Fibroblast of lung (primary cell): ENCODE data around the gene NELFB. TPM values are rescaled to one million over a fixed set of nuclear protein-coding genes. Genes with fewer than 3 reads are reported as not detected.

Experiments
- DNase-seq, 2 donors: peaks; one replicate each; pipeline versions ENCODE4 v3.0.0 to v3.0.0-alpha.2; 2010; ENCODE audit warnings: low read depth in 2 of 2
- H2AFZ ChIP-seq: 2 replicates; pipeline ENCODE4 v1.5.1; 2012; ENCODE audit warnings: low read length, control low read depth, inconsistent platforms
- H3K27ac ChIP-seq: 2 replicates; pipeline ENCODE4 v1.5.1; 2011; ENCODE audit warnings: low read length, control low read depth; ENCODE audit not compliant: insufficient read depth
- H3K27me3 ChIP-seq: 2 replicates; pipeline ENCODE4 v1.5.1; 2011; ENCODE audit warnings: mild to moderate bottlenecking, low read length; ENCODE audit not compliant: control insufficient read depth, insufficient read depth
- H3K36me3 ChIP-seq: 2 replicates; pipeline ENCODE4 v1.5.1; 2011; ENCODE audit warnings: low read length; ENCODE audit not compliant: control insufficient read depth, insufficient read depth
- H3K4me1 ChIP-seq: 2 replicates; pipeline ENCODE4 v1.5.1; 2011; ENCODE audit warnings: low read length; ENCODE audit not compliant: control insufficient read depth, insufficient read depth; ENCODE audit errors: extremely low read depth
- H3K4me2 ChIP-seq: 2 replicates; pipeline ENCODE4 v1.5.1; 2011; ENCODE audit warnings: low read length, control low read depth; ENCODE audit not compliant: insufficient read depth; ENCODE audit errors: extremely low read depth
- H3K4me3 ChIP-seq, 4 experiments: fragments of 200-600 bp in 1 of 4; sonication (generic) in 1 of 4; replicated peaks in 1 of 4; 2 replicates each; pipeline ENCODE4 v1.5.1; 2011 to 2016; ENCODE audit warnings: low read length in 4 of 4, low read depth in 3 of 4, mild to moderate bottlenecking in 3 of 4, control low read depth in 2 of 4, inconsistent platforms in 1 of 4, mixed read lengths in 1 of 4; ENCODE audit not compliant: insufficient read depth in 1 of 4; ENCODE audit errors: control extremely low read depth in 1 of 4
- H3K79me2 ChIP-seq: 2 replicates; pipeline ENCODE4 v1.5.1; 2012; ENCODE audit warnings: mild to moderate bottlenecking, low read length, inconsistent platforms; ENCODE audit not compliant: control insufficient read depth, insufficient read depth
- H3K9ac ChIP-seq: 2 replicates; pipeline ENCODE4 v1.5.1; 2011; ENCODE audit warnings: mild to moderate bottlenecking, low read length, control low read depth; ENCODE audit not compliant: insufficient read depth
- H3K9me3 ChIP-seq: 2 replicates; pipeline ENCODE4 v1.5.1; 2012; ENCODE audit warnings: low read depth, low read length; ENCODE audit not compliant: control insufficient read depth, insufficient read depth
- H4K20me1 ChIP-seq: 2 replicates; pipeline ENCODE4 v1.5.1; 2011; ENCODE audit warnings: low read length; ENCODE audit not compliant: control insufficient read depth, insufficient read depth; ENCODE audit errors: extremely low read depth
- EZH2 ChIP-seq: IDR thresholded peaks from 2 replicates; pipeline ENCODE4 v1.5.1; 2012; ENCODE audit warnings: low read length, control low read depth, mild to moderate bottlenecking; ENCODE audit errors: missing control alignments
- polyA plus RNA-seq, 2 donors: library from polyadenylated mRNA; depleted of rRNA in 1 of 2; stranded (reverse) in 1 of 2; unstranded in 1 of 2; fragments of >200 nt; gene quantifications; 2 replicates each; pipeline ENCODE4 v1.2.1, GENCODE V29; 2011 to 2012; ENCODE audit warnings: missing spikeins in 1 of 2
- total RNA-seq: library from RNA; depleted of rRNA; stranded (reverse); fragments of >200 nt; gene quantifications from 2 replicates; pipeline ENCODE4 v1.2.1, GENCODE V29; 2014
- TF ChIP-seq, protein P1 (sequence below), 2 donors: IDR thresholded peaks in 1 of 2; conservative IDR thresholded peaks in 1 of 2; 1 replicate in 1 of 2; 2 replicates in 1 of 2; pipeline ENCODE4 v1.5.1; 2011 to 2012; ENCODE audit warnings: low read length in 2 of 2, control low read depth in 1 of 2, inconsistent platforms in 1 of 2, low read depth in 1 of 2, mild to moderate bottlenecking in 1 of 2

NELFB gene
- total and polyA plus RNA-seq, 2 donors (not counting 1 experiment from before 2014, with no cell fraction given), result 23.5 to 50.0 TPM

DNA sequence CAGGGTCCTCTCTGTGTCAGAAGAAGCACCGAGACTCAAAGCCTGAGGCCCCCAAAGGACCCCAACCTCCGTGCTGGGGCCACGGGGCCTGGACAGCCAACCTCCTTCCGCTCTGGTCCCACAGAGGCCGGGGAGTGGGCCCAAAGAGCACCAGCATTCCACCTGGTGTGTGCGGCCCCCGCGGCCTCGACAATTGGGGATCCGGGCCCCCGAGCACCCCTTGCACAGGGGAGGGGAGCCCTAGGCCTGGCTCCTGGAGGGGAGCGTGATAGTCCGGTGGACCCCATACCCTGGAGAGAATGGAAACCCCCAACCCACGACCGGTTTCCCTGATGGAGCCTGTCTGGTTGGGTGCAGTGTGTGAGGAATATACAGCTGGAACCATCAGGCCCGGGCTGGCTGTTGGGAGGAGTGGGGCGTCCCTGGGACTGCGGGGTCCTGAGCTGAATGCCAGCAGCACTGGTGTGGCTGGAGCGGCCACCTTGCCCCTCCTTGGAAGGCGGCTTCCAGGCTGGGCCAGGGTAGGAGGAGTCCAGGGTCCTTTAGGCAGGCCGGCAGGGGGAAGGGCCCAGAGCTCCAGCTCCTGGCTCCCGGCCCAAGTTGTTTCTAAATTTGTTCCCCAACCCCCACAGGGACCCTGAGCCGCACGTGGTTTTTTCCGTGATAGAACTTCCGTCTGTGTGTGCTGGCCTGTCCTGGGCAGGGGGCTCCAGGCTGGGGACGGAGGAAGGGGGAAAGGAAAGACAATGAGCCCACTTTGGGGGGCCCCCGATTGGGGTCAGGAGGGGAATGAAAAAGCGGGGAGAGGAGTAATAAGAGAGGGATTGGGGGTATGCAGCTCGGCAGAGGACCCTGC lies 21.6 kb downstream of the NELFB start:
- Histone ChIP-seq H3K36me3 (peaks cover 28% of the 10 kb centered on the region), H3K9ac (peak overlapping the region; percentile 29), H3K27ac (peak overlapping the region; percentile 82), H3K9me3 (no peaks in the 10 kb centered on the region), H2AFZ (no peak overlapping the region), H4K20me1 (no peaks in the 10 kb centered on the region), H3K4me3 (peak overlapping the region; percentile 67 to 86 (median 73)), H3K79me2 (peaks cover 24% of the 10 kb centered on the region), H3K4me2 (peak overlapping the region; percentile 81), H3K27me3 (no peaks in the 10 kb centered on the region), H3K4me1 (peaks cover 10% of the 10 kb centered on the region)
- peak; percentile 45 to 77 for DNase-seq
- no peak for TF ChIP-seq EZH2
- TF ChIP-seq, protein P1, sequence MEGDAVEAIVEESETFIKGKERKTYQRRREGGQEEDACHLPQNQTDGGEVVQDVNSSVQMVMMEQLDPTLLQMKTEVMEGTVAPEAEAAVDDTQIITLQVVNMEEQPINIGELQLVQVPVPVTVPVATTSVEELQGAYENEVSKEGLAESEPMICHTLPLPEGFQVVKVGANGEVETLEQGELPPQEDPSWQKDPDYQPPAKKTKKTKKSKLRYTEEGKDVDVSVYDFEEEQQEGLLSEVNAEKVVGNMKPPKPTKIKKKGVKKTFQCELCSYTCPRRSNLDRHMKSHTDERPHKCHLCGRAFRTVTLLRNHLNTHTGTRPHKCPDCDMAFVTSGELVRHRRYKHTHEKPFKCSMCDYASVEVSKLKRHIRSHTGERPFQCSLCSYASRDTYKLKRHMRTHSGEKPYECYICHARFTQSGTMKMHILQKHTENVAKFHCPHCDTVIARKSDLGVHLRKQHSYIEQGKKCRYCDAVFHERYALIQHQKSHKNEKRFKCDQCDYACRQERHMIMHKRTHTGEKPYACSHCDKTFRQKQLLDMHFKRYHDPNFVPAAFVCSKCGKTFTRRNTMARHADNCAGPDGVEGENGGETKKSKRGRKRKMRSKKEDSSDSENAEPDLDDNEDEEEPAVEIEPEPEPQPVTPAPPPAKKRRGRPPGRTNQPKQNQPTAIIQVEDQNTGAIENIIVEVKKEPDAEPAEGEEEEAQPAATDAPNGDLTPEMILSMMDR (conservative IDR thresholded peaks at IDR 0.05 in 1 of 2, IDR thresholded peaks at IDR 0.05 in 1 of 2; ENCODE audit: low read depth in 1 of 2, low read length in 2 of 2), result no peak

DNA sequence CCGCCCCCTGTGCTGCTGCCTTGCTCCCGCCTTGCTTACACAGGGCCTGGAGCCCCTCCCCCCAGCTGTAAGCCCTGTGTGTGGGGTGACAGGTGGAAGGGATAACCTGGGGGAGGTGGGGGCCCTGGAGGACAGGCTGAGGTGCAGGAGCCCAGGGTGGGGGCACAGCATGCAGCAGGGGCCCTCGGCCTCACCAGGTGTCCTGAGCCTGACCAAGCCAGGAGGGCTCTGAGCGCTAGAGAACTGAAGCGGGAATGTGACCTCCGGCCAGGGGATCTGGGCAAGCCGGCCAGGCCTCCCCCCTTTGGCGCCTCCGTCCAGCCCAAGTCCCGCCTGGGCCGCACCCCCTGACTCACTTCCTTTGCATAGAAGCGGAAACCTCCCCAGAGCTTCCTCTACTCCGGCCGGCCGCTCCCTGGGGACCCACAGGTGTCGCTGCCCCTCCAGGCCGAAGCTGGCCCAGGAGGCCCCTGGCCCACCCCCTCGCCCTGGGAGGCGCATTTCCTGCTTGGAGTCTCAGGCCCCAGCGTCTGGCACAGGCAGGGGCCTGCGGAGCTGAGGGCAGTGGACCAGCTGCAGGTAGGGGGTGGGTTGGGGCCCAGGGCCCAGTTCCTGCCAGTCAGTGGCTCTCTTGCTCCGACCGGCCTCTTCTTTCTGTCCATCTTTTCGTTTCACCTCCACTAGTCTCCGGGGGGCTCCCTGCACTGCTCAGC lies 22.4 kb downstream of the NELFB start, which contains the start of gene TOR4A:
TSS of gene TOR4A (plus strand) at position 398 of the 713 bp plus-strand sequence. CDS start 964 bp downstream, outside the sequence.
- Histone ChIP-seq H3K79me2 (peaks cover 26% of the 10 kb centered on the region), H3K4me1 (peaks cover 10% of the 10 kb centered on the region), H3K4me2 (peak within 1 kb of the TSS; percentile 81), H3K36me3 (peaks cover 23% of the 10 kb centered on the region), H3K4me3 (peak within 1 kb of the TSS; percentile 67 to 86 (median 73)), H3K9ac (peak within 1 kb of the TSS; percentile 59), H3K9me3 (no peaks in the 10 kb centered on the region), H3K27me3 (no peaks in the 10 kb centered on the region), H4K20me1 (no peaks in the 10 kb centered on the region), H2AFZ (no peak within 1 kb of the TSS), H3K27ac (peak within 1 kb of the TSS; percentile 82)
- TF ChIP-seq, protein P1 (conservative IDR thresholded peaks at IDR 0.05 in 1 of 2, IDR thresholded peaks at IDR 0.05 in 1 of 2; ENCODE audit: low read depth in 1 of 2, low read length in 2 of 2), result peak in 1 of 2 donors; percentile 6
- TF ChIP-seq EZH2, result no peak
- peak; percentile 87 for DNase-seq
